GM19397 (cell line): ENCODE measurements around the gene CFHR3.
"Not testable (repeated sequence)": the region's sequence is repeated elsewhere in the genome, so short reads cannot be mapped to it uniquely, and the experiment has no call there.

ENCODE experiments used
- ATAC-seq: cut with Tn5 transposase; IDR thresholded peaks from one replicate; pipeline ENCODE4 v1.9.1; 2021; ENCODE audit warnings: mild to moderate bottlenecking, moderate library complexity; ENCODE audit not compliant: unreplicated experiment

Gene CFHR3

DNA sequence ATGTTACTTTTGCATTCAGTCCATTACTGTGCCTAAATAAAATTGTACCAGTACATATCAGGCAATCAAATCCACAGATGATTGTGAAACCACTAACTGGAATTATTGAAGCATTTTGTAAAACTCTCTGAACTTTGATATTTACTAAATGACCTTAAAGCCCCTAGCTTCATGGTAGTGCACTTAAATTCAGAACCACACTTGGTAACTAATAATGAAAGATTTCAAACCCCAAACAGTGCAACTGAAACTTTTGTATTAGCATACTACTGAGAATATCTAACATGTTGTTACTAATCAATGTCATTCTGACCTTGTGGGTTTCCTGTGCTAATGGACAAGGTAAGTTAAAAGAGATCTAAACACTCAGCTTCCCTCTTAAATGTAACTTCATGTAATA lies at the start of gene CFHR3:
Gene CFHR3, plus strand, starts transcription at position 238 of the 400 bp plus-strand sequence. Its CDS starts 47 bp downstream, at position 285.
- ATAC-seq = no peak

GRCh38 chr1:196732526-196732925 lies 42.1 kb upstream of the CFHR3 start:
- ATAC-seq = no peak

- ATAC-seq = no peak
Measured at GRCh38 chr1:196733091-196733970, 41.3 kb upstream of the CFHR3 start.

- no peak for ATAC-seq
Measured at GRCh38 chr1:196734006-196734405, 40.6 kb upstream of the CFHR3 start.

- ATAC-seq = no peak
Measured at GRCh38 chr1:196734460-196734859, 40.2 kb upstream of the CFHR3 start.

DNA sequence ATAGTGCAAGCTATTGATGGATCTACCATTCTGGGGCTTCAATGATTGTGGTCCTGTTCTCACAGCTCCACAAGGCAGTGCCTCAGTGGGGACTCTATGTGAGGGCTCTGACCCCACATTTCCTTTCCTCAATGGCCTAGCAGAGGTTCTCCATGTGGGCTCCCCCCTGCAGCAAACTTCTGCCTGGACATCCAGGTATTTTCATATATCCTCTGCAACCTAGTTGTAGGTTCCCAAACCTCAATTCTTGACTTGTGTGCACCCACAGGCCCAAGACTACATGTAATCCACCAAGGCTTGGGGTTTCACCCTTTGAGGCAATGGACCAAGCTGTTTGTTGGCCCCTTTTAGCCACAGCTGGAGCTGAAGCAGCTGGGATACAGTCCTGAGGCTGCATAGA lies 35.9 kb upstream of the CFHR3 start:
- ATAC-seq = no peak

DNA sequence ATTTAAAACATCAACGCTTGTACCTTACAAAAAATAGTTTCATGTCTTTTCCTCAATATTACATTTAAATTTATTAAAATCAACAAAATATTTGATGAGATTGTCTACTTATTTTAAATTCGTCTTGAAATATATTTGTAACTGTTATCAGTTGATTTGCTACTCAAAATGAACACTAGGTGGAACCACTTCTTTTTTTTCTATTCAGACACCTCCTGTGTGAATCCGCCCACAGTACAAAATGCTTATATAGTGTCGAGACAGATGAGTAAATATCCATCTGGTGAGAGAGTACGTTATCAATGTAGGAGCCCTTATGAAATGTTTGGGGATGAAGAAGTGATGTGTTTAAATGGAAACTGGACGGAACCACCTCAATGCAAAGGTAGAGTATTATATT lies 31.4 kb upstream of the CFHR3 start:
- ATAC-seq = not testable (repeated sequence)

- ATAC-seq = not testable (repeated sequence)
Measured at GRCh38 chr1:196765019-196765740, 9.5 kb upstream of the CFHR3 start.

DNA sequence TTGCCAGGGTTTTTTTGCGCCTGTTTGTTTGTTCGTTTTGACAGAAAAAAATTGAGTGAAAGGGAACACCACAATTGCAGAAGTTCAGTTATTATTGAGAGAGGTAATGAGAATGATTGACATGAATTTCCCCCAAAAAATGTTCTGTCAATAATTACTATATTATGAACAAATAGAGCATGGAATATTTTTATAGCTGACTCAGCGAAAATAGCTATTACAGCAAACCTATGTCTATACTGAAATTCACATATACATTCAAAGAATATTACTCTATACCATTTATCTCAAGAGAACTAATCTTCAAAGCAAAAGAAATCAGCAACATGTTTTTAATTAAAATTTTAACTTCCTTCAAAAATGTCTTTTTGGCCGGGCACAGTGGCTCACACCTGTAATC lies 4.8 kb upstream of the CFHR3 start:
- ATAC-seq = not testable (repeated sequence)

- ATAC-seq = no peak
Measured at GRCh38 chr1:196773713-196774112, 927 bp upstream of the CFHR3 start.

- ATAC-seq = no peak
Measured at GRCh38 chr1:196774175-196774574, 465 bp upstream of the CFHR3 start.

- ATAC-seq = no peak
Measured at GRCh38 chr1:196777603-196778002, 3.0 kb downstream of the CFHR3 start.

DNA sequence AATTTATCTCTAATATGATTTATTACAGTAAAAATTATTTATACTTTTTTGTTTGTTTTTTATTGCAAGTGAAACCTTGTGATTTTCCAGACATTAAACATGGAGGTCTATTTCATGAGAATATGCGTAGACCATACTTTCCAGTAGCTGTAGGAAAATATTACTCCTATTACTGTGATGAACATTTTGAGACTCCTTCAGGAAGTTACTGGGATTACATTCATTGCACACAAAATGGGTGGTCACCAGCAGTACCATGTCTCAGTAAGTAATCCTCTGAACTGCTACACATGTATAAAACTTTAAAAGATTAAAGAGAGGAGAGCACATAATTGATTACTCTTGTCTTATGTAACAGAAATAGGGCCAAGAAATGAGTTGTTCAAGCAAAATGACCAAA lies 4.5 kb downstream of the CFHR3 start:
- ATAC-seq = no peak

DNA sequence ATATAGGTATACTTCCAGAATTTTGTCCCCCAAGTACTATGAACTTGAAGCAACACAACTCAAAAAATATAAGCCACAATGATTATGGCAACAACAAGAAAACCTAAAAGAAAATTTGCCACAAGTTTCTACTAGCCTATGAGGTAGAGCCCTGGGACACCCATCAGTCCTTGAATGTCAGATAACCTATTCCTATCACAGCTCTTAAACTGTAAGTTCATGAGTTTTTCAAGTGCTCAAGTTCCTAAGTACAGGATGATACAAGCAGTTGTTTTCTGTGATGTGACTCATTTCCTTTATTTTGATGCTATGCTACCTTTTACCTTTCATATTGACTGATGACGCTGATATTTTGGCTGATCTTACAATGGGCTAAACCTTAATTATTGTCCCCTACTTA lies 16.6 kb downstream of the CFHR3 start:
- not testable (repeated sequence) for ATAC-seq

DNA sequence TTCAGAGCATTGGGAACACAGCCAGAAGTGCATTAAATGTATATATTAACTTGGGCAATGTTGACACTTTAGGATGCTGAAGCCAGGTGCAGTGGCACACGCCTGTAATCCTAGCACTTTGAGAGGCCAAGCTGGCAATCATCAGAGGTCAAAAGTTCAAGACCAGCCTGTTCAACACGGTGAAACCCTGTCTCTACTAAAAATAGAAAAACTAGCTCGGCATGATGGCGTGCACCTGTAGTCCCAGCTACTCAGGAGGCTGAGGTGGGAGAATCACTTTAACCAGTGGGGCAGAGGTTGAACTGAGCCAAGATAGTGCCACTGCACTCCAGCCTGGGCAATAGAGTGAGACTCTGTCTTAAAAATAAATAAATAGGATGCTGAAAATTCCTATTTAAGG lies 19.5 kb downstream of the CFHR3 start:
- not testable (repeated sequence) for ATAC-seq

DNA sequence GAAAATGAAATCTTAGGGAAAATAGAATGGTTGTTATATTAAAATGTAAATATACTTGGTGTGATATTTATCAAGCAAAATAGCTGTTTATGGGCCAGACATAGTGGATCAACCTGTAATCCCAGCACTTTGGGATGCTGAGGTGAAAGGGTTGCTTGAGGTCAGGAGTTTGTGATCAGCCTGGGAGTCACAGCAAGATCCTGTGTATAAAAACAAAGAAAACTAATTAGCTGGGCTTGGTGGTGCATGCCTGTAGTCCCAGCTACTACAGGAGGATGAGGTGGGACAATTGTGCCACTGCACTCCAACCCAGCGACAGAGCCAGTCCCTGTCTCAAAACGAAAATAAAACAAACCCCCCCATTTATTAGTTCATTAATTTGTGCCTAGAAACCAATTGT lies 23.3 kb downstream of the CFHR3 start:
- no peak for ATAC-seq

DNA sequence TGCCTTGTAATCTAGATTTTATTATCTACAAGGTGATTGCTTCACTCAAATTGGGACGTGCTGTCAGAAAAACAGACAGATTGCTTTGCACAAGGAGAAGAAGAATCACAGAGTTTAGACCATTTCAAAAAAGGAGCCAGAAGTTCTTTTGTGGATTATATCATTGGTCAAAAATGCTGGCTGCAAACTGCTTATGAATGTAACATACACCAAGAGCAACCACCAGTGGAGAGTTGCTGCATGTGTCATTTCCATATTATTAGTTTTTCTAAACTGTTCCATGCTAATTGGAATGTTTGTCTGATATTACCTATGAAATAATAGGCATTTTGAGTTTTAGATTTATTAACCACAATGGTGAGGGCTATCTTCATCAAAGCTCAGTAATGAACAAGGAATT lies 27.3 kb downstream of the CFHR3 start:
- not testable (repeated sequence) for ATAC-seq

DNA sequence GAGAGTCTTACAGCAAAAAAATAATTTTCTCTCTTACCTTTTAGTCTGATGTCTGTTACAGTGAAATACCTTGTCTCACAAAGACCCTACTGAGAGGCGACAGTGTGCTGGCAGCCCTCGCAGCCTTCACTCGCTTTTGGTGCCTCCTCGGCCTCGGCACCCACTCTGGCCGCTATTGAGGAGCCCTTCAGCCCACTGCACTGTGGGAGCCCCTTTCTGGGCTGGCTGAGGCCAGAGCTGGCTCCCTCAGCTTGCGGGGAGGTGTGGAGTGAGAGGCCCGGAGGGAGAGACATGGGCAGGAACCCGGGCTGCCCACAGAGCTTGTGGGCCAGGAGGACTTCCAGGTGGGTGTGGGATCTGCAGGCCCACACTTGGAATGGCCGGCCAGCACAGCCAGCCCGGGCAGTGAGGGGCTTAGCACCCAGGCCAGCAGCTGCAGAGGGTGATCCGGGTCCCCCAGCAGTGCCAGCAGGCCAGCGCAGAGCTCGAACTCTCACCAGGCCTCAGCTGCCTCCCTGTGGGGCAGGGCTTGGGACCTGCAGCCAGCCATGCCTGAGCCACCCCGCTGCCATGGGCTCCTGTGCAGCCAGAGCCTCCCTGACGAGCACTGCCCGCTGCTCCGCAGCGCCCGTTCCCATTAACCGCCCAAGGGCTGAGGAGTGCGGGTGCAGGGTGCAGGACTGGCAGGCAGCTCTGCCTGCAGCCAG lies 34.0 kb downstream of the CFHR3 start:
- no peak for ATAC-seq

DNA sequence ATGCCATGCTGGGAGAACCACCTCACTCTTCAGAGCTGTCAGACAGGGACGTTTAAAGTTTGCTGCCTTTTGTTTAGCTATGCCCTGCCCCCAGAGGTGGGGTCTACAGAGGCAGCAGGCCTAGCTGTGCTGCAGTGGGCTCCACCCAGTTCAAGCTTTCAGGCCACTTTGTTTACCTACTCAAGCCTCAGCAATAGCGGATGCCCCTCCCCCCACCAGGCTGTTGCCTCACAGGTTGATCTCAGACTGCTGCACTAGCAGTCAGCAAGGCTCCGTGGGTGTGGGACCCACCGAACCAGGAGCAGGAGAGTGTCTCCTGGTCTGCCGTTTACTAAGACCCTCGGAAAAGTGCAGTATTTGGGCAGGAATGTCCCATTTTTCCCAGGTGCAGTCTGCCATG lies 42.8 kb downstream of the CFHR3 start:
- ATAC-seq = not testable (repeated sequence)

GRCh38 chr1:196819531-196819930 lies 44.9 kb downstream of the CFHR3 start, which contains the start of gene CFHR1:
CFHR1 (plus strand) TSS chr1:196819731; CDS start chr1:196819845, 114 bp downstream.
- ATAC-seq = not testable (repeated sequence)

GRCh38 chr1:196827860-196828259 lies 53.2 kb downstream of the CFHR3 start:
- ATAC-seq = not testable (repeated sequence)
